Measurements from ENCODE around the gene HHAT.

HHAT gene

DNA sequence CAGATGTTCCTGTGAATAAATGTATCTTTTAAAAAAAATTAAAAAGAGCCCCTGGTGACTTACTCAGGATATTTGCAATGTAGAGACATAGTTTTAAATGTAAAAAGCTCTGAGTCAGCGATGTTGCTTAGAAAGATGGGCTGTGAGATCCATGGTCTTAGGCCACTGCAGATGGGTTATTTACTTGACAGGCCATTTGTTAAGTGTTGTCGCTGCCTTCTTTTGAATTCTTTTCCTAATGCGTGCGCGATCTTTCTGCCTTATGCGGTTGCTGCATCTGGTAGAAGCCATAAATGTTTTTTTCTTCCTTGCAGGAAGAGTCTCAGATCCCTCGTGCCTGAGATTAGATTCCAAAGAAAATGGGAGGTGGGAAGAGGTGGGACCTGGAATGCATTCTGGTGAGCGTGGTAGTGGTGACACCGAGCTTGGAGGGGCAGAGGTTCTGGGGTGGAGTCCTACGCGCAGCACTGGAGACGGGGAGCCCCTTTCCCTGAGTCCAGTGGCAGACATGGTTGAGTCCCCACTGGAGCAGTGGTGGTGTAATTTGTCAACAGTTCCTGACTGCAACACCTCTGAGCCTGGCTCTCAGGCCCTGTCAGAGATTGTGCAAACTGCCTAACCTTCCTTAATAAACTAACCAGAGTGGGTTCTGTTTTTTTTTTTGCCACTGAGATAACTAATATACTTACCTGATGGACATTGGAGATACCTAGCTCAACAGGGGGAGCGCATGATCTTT is 197.2 kb downstream of the HHAT start:
- DNase-seq (ENCODE audit: extremely low read depth, low read depth), result no peak
- TF ChIP-seq, protein P1, sequence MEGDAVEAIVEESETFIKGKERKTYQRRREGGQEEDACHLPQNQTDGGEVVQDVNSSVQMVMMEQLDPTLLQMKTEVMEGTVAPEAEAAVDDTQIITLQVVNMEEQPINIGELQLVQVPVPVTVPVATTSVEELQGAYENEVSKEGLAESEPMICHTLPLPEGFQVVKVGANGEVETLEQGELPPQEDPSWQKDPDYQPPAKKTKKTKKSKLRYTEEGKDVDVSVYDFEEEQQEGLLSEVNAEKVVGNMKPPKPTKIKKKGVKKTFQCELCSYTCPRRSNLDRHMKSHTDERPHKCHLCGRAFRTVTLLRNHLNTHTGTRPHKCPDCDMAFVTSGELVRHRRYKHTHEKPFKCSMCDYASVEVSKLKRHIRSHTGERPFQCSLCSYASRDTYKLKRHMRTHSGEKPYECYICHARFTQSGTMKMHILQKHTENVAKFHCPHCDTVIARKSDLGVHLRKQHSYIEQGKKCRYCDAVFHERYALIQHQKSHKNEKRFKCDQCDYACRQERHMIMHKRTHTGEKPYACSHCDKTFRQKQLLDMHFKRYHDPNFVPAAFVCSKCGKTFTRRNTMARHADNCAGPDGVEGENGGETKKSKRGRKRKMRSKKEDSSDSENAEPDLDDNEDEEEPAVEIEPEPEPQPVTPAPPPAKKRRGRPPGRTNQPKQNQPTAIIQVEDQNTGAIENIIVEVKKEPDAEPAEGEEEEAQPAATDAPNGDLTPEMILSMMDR (IDR thresholded peaks at IDR 0.05; ENCODE audit: low read depth, low read length), result no peak

DNA sequence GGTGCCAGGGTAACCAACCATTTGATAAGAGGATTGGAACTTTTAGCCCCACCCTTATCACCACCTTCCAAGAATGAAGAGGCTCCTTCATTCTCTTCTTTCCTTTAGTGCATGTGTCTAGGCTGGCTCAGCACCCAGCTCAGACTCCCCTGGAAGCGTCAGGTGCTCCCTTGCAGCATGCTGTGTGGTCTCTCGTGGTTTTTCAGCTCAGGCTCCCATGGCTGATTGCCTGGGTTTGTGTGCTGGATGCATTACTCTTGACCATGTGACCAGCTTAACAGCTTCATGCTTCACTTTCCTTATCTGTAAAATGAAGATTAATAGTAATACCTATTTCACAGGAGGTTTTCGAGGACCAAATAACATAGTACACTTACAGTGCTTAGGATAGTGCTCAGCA is 198.4 kb downstream of the HHAT start:
- TF ChIP-seq, protein P1 (IDR thresholded peaks at IDR 0.05; ENCODE audit: low read depth, low read length), result no peak
- no peak for DNase-seq (ENCODE audit: extremely low read depth, low read depth)

DNA sequence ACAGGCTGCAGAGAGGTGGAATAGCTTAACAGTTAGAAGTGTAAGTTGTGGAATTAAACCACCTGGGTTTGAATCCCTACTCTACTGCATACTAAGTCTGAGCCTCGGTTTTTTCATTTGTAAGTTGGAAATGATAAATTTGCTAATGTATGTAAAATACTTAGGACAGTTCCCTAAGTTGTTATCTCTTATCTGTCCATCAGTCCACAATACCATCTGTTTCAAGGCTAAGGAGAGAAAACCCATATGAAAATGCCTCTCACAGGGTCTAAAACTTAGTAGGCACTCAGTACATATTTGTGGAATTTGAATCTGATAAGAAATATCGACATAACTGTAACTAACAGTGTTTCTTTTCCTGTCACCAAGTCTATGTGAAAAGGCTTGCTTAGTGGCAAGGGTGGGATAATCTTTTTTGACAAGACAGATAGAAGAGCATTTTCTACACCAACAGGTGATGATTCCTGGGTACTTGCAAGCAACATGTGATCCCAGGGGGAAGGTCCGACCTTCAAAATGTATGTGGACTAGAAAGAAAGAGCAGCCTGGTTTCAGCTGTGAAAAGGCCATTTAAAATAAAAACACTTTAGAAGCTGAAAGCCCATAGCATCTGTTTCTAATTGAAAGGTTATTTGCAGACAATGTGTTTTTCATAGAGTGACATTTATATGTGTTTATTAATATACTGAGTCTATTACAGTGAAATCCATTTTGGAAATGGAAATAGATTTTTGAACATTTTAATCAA is 202.9 kb downstream of the HHAT start:
- TF ChIP-seq, protein P1 (IDR thresholded peaks at IDR 0.05; ENCODE audit: low read depth, low read length), result no peak
- no peak for DNase-seq (ENCODE audit: extremely low read depth, low read depth)

DNA sequence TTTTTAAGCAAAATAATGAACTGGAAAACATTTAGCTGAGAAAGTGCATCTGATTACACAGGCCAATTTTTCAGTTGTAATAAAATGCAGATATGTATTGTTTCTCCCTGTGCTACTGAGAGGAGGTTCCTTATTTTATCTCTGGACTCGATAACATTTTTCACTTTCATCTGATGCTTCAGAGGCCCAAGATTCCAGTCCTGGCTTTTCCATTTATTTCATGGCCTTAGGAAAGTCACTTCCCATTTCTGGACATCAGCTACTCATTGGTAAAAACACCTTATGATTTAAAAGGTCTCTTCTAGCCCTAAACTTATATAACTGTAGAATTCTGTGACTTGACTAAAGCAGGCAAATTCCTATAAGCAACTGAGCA is 203.5 kb downstream of the HHAT start:
- DNase-seq (ENCODE audit: extremely low read depth, low read depth), result no peak
- TF ChIP-seq, protein P1 (IDR thresholded peaks at IDR 0.05; ENCODE audit: low read depth, low read length), result no peak

DNA sequence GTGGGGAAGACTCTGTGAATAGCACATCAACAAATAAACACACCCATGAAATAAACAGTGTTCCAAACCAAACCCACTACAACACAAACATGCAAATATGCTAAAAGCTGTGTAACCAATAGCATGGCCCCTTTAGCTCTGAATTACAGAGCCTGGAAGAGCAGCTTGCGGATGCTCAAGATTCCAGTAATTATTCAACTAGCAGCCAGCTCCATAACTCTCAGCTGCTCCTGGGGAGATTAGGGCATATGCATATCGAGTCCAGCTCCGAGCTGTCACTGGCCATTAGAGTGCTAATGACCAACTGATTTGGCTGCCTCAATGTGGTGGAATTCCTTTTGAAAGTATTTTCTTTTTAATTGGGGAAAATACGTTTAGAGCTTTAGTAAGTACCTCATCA is 207.1 kb downstream of the HHAT start:
- no peak for DNase-seq (ENCODE audit: extremely low read depth, low read depth)
- TF ChIP-seq, protein P1 (IDR thresholded peaks at IDR 0.05; ENCODE audit: low read depth, low read length), result no peak

DNA sequence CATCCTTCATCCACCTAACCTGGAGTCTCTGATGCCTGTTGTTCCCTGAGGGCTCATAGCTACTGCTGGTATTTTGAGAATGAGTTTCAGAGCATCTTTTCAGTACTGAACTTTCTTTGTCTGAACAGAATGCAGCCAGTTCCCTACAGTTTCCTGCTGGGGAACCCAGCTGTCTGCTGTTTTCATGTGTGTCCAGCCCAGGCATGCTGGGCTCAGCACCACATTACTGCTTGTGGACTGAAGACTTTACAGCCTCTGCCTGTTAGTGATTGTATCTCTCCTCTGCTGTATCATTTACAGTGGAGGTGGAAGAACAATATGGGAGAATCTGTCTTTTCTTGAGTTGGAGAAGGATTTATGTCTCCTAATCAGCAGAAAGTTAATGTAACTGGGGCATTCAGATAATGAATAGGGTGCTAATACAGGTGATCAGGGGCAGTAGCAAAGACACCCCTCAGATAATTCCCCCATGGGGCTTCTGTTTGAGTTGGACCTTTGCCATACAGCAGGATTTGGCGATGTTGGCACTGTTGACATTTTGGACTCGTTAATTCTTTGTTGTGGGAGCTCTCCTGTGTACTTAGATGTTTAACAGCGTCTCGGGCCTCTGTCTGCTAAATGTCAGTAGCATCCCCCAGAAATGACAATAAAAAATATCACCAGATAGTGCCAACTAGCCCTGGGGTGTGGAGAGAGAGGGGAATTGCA is 207.7 kb downstream of the HHAT start:
- DNase-seq (ENCODE audit: extremely low read depth, low read depth), result no peak

More for the DNA sequence above, 207.7 kb downstream of the HHAT start:
- TF ChIP-seq, protein P1 (IDR thresholded peaks at IDR 0.05; ENCODE audit: low read depth, low read length), result no peak

All from AG09319 (cell line).